Lower lobe of right lung (tissue), 2 donors: Measurements from ENCODE around the gene HSPA9. TPM values are rescaled to one million over a fixed set of nuclear protein-coding genes. Genes with fewer than 3 reads are reported as not detected.

Experiments
- ATAC-seq, 2 donors: fragments of 200-7000 bp; cut with Tn5 transposase; one replicate each; pipeline ENCODE4 v1.9.1; 2020 to 2022; ENCODE audit warnings: mild to moderate bottlenecking in 2 of 2, moderate library complexity in 2 of 2
- DNase-seq: peaks from one replicate; pipeline ENCODE4 v3.0.0-alpha.2; 2020
- H3K27ac ChIP-seq: fragments of 200-600 bp; one replicate; pipeline ENCODE4 v1.8.0; 2022
- H3K27me3 ChIP-seq: fragments of 200-600 bp; one replicate; pipeline ENCODE4 v1.8.0; 2022; ENCODE audit warnings: low read depth
- H3K36me3 ChIP-seq: fragments of 200-600 bp; one replicate; pipeline ENCODE4 v1.8.0; 2022; ENCODE audit warnings: mild to moderate bottlenecking
- H3K4me1 ChIP-seq: fragments of 200-600 bp; one replicate; pipeline ENCODE4 v1.8.0; 2022
- H3K4me3 ChIP-seq: fragments of 200-600 bp; one replicate; pipeline ENCODE4 v1.8.0; 2022; ENCODE audit warnings: mild to moderate bottlenecking
- H3K9me3 ChIP-seq: fragments of 200-600 bp; one replicate; pipeline ENCODE4 v1.8.0; 2022
- intact Hi-C: fragments of 100-400 bp; cut with DNase I; formaldehyde crosslinking; loops from one replicate; pipeline ENCODE4 v1.11.0; 2022
- total RNA-seq: library from RNA; stranded (reverse); fragmentation: NEBNext Ultra II Directional; extraction: Animal tissue kit (Norgen Biotek cat#: 25700); gene quantifications from one replicate; pipeline ENCODE4 v1.2.1, GENCODE V29; 2021
- TF ChIP-seq, protein P1 (sequence below): fragments of 200-600 bp; IDR thresholded peaks from one replicate; pipeline ENCODE4 v1.8.0; 2022; ENCODE audit warnings: antibody characterized with exemption, mild to moderate bottlenecking
- donor health status: DM: no; HTN: yes; CAD: no; lungs with severe emphysema.

HSPA9 gene
- total RNA-seq, 1 donor from 2014 or later = 148 TPM

GRCh38 chr5:138545919-138546562 lies 29.2 kb downstream of the HSPA9 start:
- peaks cover 8% of the 10 kb centered on the region for H3K36me3 ChIP-seq
- intact Hi-C loops = no loop called here
- ATAC-seq = no peak
- H3K9me3 ChIP-seq = no peaks in the 10 kb centered on the region
- no peak overlapping the region for H3K4me3 ChIP-seq
- H3K27me3 ChIP-seq = no peaks in the 10 kb centered on the region
- TF ChIP-seq, protein P1, sequence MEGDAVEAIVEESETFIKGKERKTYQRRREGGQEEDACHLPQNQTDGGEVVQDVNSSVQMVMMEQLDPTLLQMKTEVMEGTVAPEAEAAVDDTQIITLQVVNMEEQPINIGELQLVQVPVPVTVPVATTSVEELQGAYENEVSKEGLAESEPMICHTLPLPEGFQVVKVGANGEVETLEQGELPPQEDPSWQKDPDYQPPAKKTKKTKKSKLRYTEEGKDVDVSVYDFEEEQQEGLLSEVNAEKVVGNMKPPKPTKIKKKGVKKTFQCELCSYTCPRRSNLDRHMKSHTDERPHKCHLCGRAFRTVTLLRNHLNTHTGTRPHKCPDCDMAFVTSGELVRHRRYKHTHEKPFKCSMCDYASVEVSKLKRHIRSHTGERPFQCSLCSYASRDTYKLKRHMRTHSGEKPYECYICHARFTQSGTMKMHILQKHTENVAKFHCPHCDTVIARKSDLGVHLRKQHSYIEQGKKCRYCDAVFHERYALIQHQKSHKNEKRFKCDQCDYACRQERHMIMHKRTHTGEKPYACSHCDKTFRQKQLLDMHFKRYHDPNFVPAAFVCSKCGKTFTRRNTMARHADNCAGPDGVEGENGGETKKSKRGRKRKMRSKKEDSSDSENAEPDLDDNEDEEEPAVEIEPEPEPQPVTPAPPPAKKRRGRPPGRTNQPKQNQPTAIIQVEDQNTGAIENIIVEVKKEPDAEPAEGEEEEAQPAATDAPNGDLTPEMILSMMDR = no peak
- no peak for DNase-seq
- H3K4me1 ChIP-seq = peaks cover 38% of the 10 kb centered on the region
- H3K27ac ChIP-seq = peak overlapping the region; percentile 18

- peak overlapping the region; percentile 99 for H3K27ac ChIP-seq
Observed at GRCh38 chr5:138544181-138545134, 30.7 kb downstream of the HSPA9 start.

DNA sequence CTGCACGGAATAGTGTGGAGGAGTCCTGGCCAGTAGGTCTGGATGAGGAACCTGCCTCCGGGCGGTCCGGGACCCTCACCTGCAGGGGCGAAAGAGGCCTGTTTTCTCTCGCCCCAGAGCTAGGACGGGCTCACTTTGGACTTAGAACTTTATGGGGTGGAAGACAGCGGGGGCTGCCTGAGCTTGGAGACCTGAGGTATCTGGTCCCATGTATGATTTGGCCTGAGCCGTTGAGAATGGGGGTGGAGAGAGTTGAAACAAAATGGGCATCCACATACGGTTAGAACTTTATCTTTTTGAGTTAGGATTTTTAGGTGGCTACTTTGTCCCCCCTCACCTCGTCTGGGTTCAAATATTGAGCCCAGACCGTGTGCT lies 31.5 kb downstream of the HSPA9 start:
- H3K4me1 ChIP-seq = peaks cover 61% of the 10 kb centered on the region
- H3K36me3 ChIP-seq = peaks cover 8% of the 10 kb centered on the region
- H3K9me3 ChIP-seq = no peaks in the 10 kb centered on the region
- peak overlapping the region; percentile 94 for H3K4me3 ChIP-seq
- intact Hi-C loops = no loop called here
- TF ChIP-seq, protein P1 = no peak
- ATAC-seq = peak; percentile 77 to 80
- H3K27ac ChIP-seq = peak overlapping the region; percentile 99
- H3K27me3 ChIP-seq = no peaks in the 10 kb centered on the region
- DNase-seq = no peak

More at GRCh38 chr5:138544181-138545134, 30.7 kb downstream of the HSPA9 start:
- ATAC-seq (no peak), DNase-seq (no peak)
- no peaks in the 10 kb centered on the region for H3K27me3 ChIP-seq
- peaks cover 8% of the 10 kb centered on the region for H3K36me3 ChIP-seq
- H3K9me3 ChIP-seq = no peaks in the 10 kb centered on the region
- intact Hi-C loops = no loop called here
- peak overlapping the region; percentile 94 for H3K4me3 ChIP-seq
- peaks cover 54% of the 10 kb centered on the region for H3K4me1 ChIP-seq
- TF ChIP-seq, protein P1 = no peak

- Histone ChIP-seq H3K36me3 (peaks cover 8% of the 10 kb centered on the region), H3K4me3 (peak within 1 kb of the TSS; percentile 94), H3K27ac (peak within 1 kb of the TSS; percentile 99), H3K27me3 (no peaks in the 10 kb centered on the region), H3K9me3 (no peaks in the 10 kb centered on the region), H3K4me1 (peaks cover 67% of the 10 kb centered on the region)
- intact Hi-C loops = no loop called here
- DNase-seq = peak; percentile 100
- TF ChIP-seq, protein P1 = no peak
- ATAC-seq = peak; percentile 96 to 99
Observed at GRCh38 chr5:138542956-138543729, 32.1 kb downstream of the HSPA9 start, which contains the start of gene ETF1. ETF1 (minus strand) TSS chr5:138543236; CDS start chr5:138542918, 318 bp downstream.
